ENCODE measurements around the gene IL18RAP.

Gene IL18RAP

GRCh38 chr2:102425441-102426132 is 2.6 kb downstream of the IL18RAP start:
- H3K9me3 ChIP-seq (ENCODE audit: control insufficient read depth, insufficient read depth, low read length): no peaks in the 10 kb centered on the region
- no peak overlapping the region for H3K9ac ChIP-seq (ENCODE audit: low read depth, low read length)
- H3K4me1 ChIP-seq (ENCODE audit: control insufficient read depth, insufficient read depth, low read length): no peaks in the 10 kb centered on the region
- H3K27me3 ChIP-seq (ENCODE audit: control insufficient read depth, insufficient read depth, low read length): no peaks in the 10 kb centered on the region
- no peaks in the 10 kb centered on the region for H3K36me3 ChIP-seq (ENCODE audit: control insufficient read depth, insufficient read depth, low read length)
- no peak overlapping the region for H3K4me3 ChIP-seq (ENCODE audit: low read depth, low read length)

GRCh38 chr2:102427249-102427648 is 4.3 kb downstream of the IL18RAP start:
- Histone ChIP-seq H3K36me3 (ENCODE audit: control insufficient read depth, insufficient read depth, low read length) (no peaks in the 10 kb centered on the region), H3K9me3 (ENCODE audit: control insufficient read depth, insufficient read depth, low read length) (no peaks in the 10 kb centered on the region), H3K27me3 (ENCODE audit: control insufficient read depth, insufficient read depth, low read length) (no peaks in the 10 kb centered on the region), H3K4me1 (ENCODE audit: control insufficient read depth, insufficient read depth, low read length) (no peaks in the 10 kb centered on the region), H3K4me3 (ENCODE audit: low read depth, low read length) (no peak overlapping the region), H3K9ac (ENCODE audit: low read depth, low read length) (no peak overlapping the region)

- Histone ChIP-seq H3K4me1 (ENCODE audit: control insufficient read depth, insufficient read depth, low read length) (no peaks in the 10 kb centered on the region), H3K9ac (ENCODE audit: low read depth, low read length) (no peak overlapping the region), H3K4me3 (ENCODE audit: low read depth, low read length) (no peak overlapping the region), H3K36me3 (ENCODE audit: control insufficient read depth, insufficient read depth, low read length) (no peaks in the 10 kb centered on the region), H3K9me3 (ENCODE audit: control insufficient read depth, insufficient read depth, low read length) (no peaks in the 10 kb centered on the region), H3K27me3 (ENCODE audit: control insufficient read depth, insufficient read depth, low read length) (no peaks in the 10 kb centered on the region)
Observed at GRCh38 chr2:102428573-102428972, 5.6 kb downstream of the IL18RAP start.

- Histone ChIP-seq H3K36me3 (ENCODE audit: control insufficient read depth, insufficient read depth, low read length) (no peaks in the 10 kb centered on the region), H3K4me1 (ENCODE audit: control insufficient read depth, insufficient read depth, low read length) (no peaks in the 10 kb centered on the region), H3K27me3 (ENCODE audit: control insufficient read depth, insufficient read depth, low read length) (no peaks in the 10 kb centered on the region), H3K9me3 (ENCODE audit: control insufficient read depth, insufficient read depth, low read length) (no peaks in the 10 kb centered on the region), H3K4me3 (ENCODE audit: low read depth, low read length) (no peak overlapping the region), H3K9ac (ENCODE audit: low read depth, low read length) (no peak overlapping the region)
Observed at GRCh38 chr2:102432386-102432785, 9.4 kb downstream of the IL18RAP start.

GRCh38 chr2:102433973-102434654 is 11.2 kb downstream of the IL18RAP start:
- no peak overlapping the region for H3K9ac ChIP-seq (ENCODE audit: low read depth, low read length)
- no peaks in the 10 kb centered on the region for H3K27me3 ChIP-seq (ENCODE audit: control insufficient read depth, insufficient read depth, low read length)
- H3K4me3 ChIP-seq (ENCODE audit: low read depth, low read length): no peak overlapping the region

GRCh38 chr2:102434655-102435381 is 11.9 kb downstream of the IL18RAP start:
- no peaks in the 10 kb centered on the region for H3K9me3 ChIP-seq (ENCODE audit: control insufficient read depth, insufficient read depth, low read length)
- H3K36me3 ChIP-seq (ENCODE audit: control insufficient read depth, insufficient read depth, low read length): no peaks in the 10 kb centered on the region
- no peak overlapping the region for H3K4me3 ChIP-seq (ENCODE audit: low read depth, low read length)
- H3K9ac ChIP-seq (ENCODE audit: low read depth, low read length): no peak overlapping the region
- H3K27me3 ChIP-seq (ENCODE audit: control insufficient read depth, insufficient read depth, low read length): no peaks in the 10 kb centered on the region
- no peaks in the 10 kb centered on the region for H3K4me1 ChIP-seq (ENCODE audit: control insufficient read depth, insufficient read depth, low read length)

More at GRCh38 chr2:102433973-102434654, 11.2 kb downstream of the IL18RAP start:
- no peaks in the 10 kb centered on the region for H3K4me1 ChIP-seq (ENCODE audit: control insufficient read depth, insufficient read depth, low read length)
- H3K36me3 ChIP-seq (ENCODE audit: control insufficient read depth, insufficient read depth, low read length): no peaks in the 10 kb centered on the region
- H3K9me3 ChIP-seq (ENCODE audit: control insufficient read depth, insufficient read depth, low read length): no peaks in the 10 kb centered on the region

GRCh38 chr2:102435741-102436140 is 12.8 kb downstream of the IL18RAP start:
- Histone ChIP-seq H3K9ac (ENCODE audit: low read depth, low read length) (no peak overlapping the region), H3K27me3 (ENCODE audit: control insufficient read depth, insufficient read depth, low read length) (no peaks in the 10 kb centered on the region), H3K4me3 (ENCODE audit: low read depth, low read length) (no peak overlapping the region)

GRCh38 chr2:102436323-102436722 is 13.4 kb downstream of the IL18RAP start:
- Histone ChIP-seq H3K36me3 (ENCODE audit: control insufficient read depth, insufficient read depth, low read length) (no peaks in the 10 kb centered on the region), H3K9me3 (ENCODE audit: control insufficient read depth, insufficient read depth, low read length) (no peaks in the 10 kb centered on the region), H3K9ac (ENCODE audit: low read depth, low read length) (no peak overlapping the region), H3K27me3 (ENCODE audit: control insufficient read depth, insufficient read depth, low read length) (no peaks in the 10 kb centered on the region), H3K4me1 (ENCODE audit: control insufficient read depth, insufficient read depth, low read length) (no peaks in the 10 kb centered on the region), H3K4me3 (ENCODE audit: low read depth, low read length) (no peak overlapping the region)

More at GRCh38 chr2:102435741-102436140, 12.8 kb downstream of the IL18RAP start:
- Histone ChIP-seq H3K4me1 (ENCODE audit: control insufficient read depth, insufficient read depth, low read length) (no peaks in the 10 kb centered on the region), H3K36me3 (ENCODE audit: control insufficient read depth, insufficient read depth, low read length) (no peaks in the 10 kb centered on the region), H3K9me3 (ENCODE audit: control insufficient read depth, insufficient read depth, low read length) (no peaks in the 10 kb centered on the region)

DNA sequence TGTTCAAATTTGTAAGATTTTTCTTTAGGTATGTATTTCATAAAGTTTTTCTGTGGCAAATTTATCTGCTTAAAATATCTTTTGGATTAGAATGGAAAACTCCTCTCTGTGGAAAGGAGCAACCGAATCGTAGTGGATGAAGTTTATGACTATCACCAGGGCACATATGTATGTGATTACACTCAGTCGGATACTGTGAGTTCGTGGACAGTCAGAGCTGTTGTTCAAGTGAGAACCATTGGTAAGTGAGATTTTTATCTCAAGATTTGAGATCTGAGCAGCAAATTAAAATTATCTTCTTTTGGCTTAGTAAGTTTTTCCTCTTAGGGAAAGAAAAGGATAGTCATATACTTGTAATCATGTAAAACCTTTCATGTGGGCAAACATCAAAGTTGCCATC is 14.2 kb downstream of the IL18RAP start:
- H3K36me3 ChIP-seq (ENCODE audit: control insufficient read depth, insufficient read depth, low read length): no peaks in the 10 kb centered on the region
- H3K9me3 ChIP-seq (ENCODE audit: control insufficient read depth, insufficient read depth, low read length): no peaks in the 10 kb centered on the region
- H3K4me1 ChIP-seq (ENCODE audit: control insufficient read depth, insufficient read depth, low read length): no peaks in the 10 kb centered on the region
- no peak overlapping the region for H3K9ac ChIP-seq (ENCODE audit: low read depth, low read length)
- H3K27me3 ChIP-seq (ENCODE audit: control insufficient read depth, insufficient read depth, low read length): no peaks in the 10 kb centered on the region
- no peak overlapping the region for H3K4me3 ChIP-seq (ENCODE audit: low read depth, low read length)

- no peaks in the 10 kb centered on the region for H3K27me3 ChIP-seq (ENCODE audit: control insufficient read depth, insufficient read depth, low read length)
- no peaks in the 10 kb centered on the region for H3K4me1 ChIP-seq (ENCODE audit: control insufficient read depth, insufficient read depth, low read length)
- no peak overlapping the region for H3K4me3 ChIP-seq (ENCODE audit: low read depth, low read length)
- H3K36me3 ChIP-seq (ENCODE audit: control insufficient read depth, insufficient read depth, low read length): no peaks in the 10 kb centered on the region
- no peaks in the 10 kb centered on the region for H3K9me3 ChIP-seq (ENCODE audit: control insufficient read depth, insufficient read depth, low read length)
- H3K9ac ChIP-seq (ENCODE audit: low read depth, low read length): no peak overlapping the region
Observed at GRCh38 chr2:102438111-102438510, 15.2 kb downstream of the IL18RAP start.

DNA sequence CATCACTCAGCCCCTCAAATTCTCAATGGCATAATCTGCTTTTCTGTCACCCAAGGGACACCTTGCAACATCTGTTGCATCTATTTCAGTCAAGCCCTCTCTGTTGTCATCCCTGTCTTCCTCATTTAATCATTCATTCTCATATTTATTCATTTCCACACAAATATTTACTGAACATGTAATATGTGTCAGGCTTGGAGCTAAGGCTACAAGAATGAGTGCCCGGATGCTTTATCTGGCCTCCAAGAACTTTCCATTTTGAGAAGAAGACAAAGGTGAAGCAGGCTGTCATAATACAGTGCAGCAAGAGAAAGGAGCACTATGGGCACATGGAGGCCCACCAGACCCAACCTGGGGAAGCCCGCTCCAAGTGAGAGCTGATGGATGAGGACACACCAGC is 15.6 kb downstream of the IL18RAP start:
- H3K9me3 ChIP-seq (ENCODE audit: control insufficient read depth, insufficient read depth, low read length): no peaks in the 10 kb centered on the region
- H3K4me3 ChIP-seq (ENCODE audit: low read depth, low read length): no peak overlapping the region
- no peaks in the 10 kb centered on the region for H3K27me3 ChIP-seq (ENCODE audit: control insufficient read depth, insufficient read depth, low read length)
- no peaks in the 10 kb centered on the region for H3K4me1 ChIP-seq (ENCODE audit: control insufficient read depth, insufficient read depth, low read length)
- H3K9ac ChIP-seq (ENCODE audit: low read depth, low read length): no peak overlapping the region
- H3K36me3 ChIP-seq (ENCODE audit: control insufficient read depth, insufficient read depth, low read length): no peaks in the 10 kb centered on the region
